Ovary (tissue), 1 donor: Measurements from ENCODE around the gene KIT.

Experiments
- EP300 ChIP-seq: sonication (generic); formaldehyde crosslinking; IDR thresholded peaks from one replicate; pipeline ENCODE4 v1.6.1; 2017; ENCODE audit warnings: antibody characterized with exemption
- POLR2A ChIP-seq: fragments of 450-650 bp; IDR thresholded peaks from one replicate; pipeline ENCODE4 v1.6.1; 2017; ENCODE audit warnings: antibody characterized with exemption, mild to moderate bottlenecking, moderate library complexity

GRCh38 chr4:54661169-54661568 lies 3.4 kb downstream of the KIT start:
- TF ChIP-seq POLR2A (no peak), EP300 (no peak)
